HFF-Myc (cell line): ENCODE data around the gene TUBGCP2.

ENCODE experiments used
- DNase-seq: peaks from one replicate; pipeline ENCODE4 v3.0.0-alpha.2; 2011; ENCODE audit warnings: low read depth; ENCODE audit errors: extremely low read depth
- H3K4me3 ChIP-seq: replicated peaks from 2 replicates; pipeline ENCODE4 v1.5.1; 2011; ENCODE audit warnings: low read depth, mild to moderate bottlenecking, control low read depth, low read length
- CTCF ChIP-seq: IDR thresholded peaks from 2 replicates; pipeline ENCODE4 v1.5.1; 2012; ENCODE audit warnings: mild to moderate bottlenecking, low read depth, low read length, control low read depth; ENCODE audit errors: missing control alignments

The TUBGCP2 gene

DNA sequence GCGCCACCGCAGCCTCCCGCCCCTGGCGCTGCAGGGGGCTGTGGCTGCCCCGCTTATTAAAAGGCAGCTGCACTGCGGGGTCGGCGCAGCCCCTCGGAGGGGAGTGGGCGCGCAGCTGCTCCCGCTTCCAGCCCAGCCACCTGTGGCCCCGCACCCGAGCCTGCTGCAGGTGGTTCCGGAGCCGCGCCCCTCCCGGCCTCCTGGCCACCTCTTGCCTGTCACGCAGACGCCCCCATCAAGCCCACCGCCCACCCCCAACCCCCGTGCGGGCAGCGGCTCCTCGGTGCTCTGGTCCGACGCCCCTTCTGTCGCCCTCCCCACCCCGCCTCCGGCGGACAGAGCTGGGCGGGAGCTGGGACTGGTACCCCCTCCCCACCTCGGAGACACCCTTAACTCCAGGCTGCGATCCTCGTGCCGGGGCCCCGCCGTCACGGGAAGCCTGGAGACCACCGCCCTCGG is 27.5 kb upstream of the TUBGCP2 start:
- DNase-seq, result no peak
- H3K4me3 ChIP-seq, result no peak overlapping the region
- no peak for TF ChIP-seq CTCF

DNA sequence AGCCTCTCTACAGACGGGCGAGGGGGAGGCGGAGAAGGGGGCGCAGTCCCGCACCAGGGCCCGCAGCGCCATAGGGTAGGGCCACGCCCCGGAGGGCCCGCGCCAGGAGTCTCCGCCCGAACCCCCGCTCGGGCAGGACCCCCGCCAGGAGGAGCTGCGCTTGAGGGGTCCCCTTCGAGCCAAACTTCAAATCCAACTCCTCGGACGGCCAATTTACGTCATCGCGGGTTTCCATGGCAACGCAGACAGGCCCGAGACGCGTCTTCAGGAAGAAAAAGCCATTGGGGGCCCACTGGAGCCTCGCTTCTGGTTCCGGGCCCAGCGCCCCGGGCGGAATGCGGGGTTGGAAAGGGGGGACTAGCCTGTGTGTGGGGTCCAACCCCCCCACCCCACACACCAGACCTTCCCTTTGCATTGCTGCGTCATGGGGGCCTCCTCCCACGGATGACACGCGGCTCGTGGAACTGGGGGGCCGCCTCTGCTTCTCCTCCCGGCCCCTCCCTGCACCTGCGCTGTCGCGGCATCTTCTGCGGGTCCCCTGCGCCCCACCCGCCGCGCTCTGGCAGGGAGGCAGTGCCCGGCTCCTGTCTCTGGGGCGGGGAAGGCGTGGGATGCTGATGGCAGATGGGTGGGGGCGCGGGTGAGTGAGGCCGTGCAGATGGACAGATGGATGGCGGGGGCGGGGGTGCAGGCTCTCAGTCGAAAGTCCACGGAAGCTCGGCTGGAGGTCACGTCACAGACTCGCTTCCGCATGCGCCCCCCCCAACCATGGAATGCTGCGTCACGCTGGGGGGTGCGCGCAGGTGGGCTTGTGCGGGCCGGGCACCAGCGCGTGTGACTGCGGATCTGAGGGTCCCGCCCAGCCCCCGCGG is 26.8 kb upstream of the TUBGCP2 start:
- peak overlapping the region; percentile 32 for H3K4me3 ChIP-seq

DNA sequence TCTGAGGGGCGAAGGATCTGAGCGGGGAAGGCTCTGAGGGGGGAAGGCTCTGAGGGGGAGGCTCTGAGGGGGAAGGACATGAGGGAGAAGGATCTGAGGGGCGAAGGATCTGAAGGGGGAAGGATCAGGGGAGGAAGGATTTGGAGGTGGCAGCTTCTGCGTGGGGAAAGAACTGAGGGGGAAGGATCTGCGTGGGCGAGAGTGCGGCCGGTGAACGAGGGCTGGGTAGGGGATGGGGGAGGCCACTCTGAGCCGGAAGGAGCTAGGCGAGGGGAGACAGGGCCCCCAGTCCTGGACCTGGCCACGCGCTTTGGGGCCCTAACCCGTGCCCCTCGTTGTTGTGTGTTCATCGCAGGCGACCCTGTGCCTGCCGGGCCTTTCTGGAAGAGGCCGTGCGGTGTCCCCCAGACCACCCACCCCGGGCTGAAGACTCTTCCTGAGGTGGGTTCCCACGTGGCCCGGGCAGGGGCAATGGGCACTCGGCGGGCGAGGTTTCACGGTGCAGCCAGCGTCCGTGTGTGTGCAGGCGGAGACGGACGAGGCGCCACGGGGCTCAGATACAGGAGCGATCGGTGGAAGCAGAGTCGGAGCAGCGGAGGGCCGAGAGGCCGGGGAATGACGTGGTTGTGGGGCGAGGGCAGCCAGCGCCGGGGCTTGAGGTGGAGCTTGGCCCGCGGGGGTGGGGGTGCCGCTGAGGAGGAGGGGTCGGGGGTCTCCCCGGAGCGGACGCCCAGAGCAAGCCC is 26.0 kb upstream of the TUBGCP2 start:
- no peak for DNase-seq
- H3K4me3 ChIP-seq, result peak overlapping the region; percentile 32
- no peak for TF ChIP-seq CTCF

More for the DNA sequence above, 26.8 kb upstream of the TUBGCP2 start:
- TF ChIP-seq CTCF, result no peak
- DNase-seq, result peak; percentile 33

- no peak overlapping the region for H3K4me3 ChIP-seq
- no peak for TF ChIP-seq CTCF
These were observed 24.4 kb upstream of the TUBGCP2 start for GRCh38 chr10:133332936-133333699.

GRCh38 chr10:133329491-133330202 is 21.0 kb upstream of the TUBGCP2 start:
- DNase-seq, result no peak
- no peak overlapping the region for H3K4me3 ChIP-seq
- peak; percentile 95 for TF ChIP-seq CTCF

More at GRCh38 chr10:133332936-133333699, 24.4 kb upstream of the TUBGCP2 start:
- DNase-seq, result no peak
